Measurements from ENCODE around the gene CACFD1.

Gene CACFD1

GRCh38 chr9:133485531-133486260 is 25.9 kb downstream of the CACFD1 start:
- DNase-seq: peak; percentile 64

GRCh38 chr9:133487331-133487725 is 27.6 kb downstream of the CACFD1 start:
- DNase-seq: no peak

- no peak for DNase-seq
Observed at GRCh38 chr9:133488686-133489252, 29.0 kb downstream of the CACFD1 start.

GRCh38 chr9:133489253-133490190 is 29.7 kb downstream of the CACFD1 start:
- no peak for DNase-seq

GRCh38 chr9:133490201-133490681 is 30.5 kb downstream of the CACFD1 start:
- DNase-seq: no peak

DNA sequence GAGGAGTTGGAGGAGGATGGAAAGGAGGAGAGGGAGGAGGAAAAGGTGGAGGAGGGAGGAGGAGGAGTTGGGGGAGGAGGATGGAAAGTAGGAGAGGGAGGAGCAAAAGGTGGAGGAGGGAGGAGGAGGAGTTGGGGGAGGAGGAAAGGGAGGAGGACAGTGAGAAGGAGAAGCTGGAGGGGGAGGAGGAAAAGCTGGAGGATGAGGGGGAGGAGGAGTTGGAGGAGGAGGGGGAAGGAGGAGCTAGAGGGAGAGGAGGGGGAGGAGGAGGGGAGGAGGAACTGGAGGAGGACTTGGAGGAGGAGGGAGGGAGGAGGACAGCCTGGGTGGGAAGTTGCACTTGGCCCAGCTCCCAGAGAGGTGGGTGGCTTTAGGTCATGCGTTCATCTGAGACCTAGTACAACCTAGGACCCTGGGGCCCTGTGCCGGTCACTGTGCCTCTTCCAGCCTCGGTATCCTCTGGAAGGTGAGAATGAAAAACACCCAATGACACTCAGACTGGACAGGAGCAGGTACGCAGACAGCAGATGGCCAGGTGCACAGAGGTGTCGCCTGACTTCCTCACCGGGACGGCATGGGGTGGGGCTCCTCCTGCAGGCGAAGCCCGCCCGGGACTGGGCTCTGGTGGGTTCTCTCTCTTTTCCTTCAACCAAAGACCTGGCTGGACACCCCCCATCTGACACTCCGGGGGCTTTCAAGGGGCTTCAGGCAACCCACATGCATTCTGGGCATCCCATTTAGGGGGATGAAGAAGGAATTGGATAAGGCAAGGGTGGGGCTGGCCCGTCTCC is 31.3 kb downstream of the CACFD1 start:
- DNase-seq: no peak

- no peak for DNase-seq
Observed at GRCh38 chr9:133491656-133491925, 31.8 kb downstream of the CACFD1 start.

GRCh38 chr9:133492061-133493021 is 32.6 kb downstream of the CACFD1 start:
- DNase-seq: no peak

DNA sequence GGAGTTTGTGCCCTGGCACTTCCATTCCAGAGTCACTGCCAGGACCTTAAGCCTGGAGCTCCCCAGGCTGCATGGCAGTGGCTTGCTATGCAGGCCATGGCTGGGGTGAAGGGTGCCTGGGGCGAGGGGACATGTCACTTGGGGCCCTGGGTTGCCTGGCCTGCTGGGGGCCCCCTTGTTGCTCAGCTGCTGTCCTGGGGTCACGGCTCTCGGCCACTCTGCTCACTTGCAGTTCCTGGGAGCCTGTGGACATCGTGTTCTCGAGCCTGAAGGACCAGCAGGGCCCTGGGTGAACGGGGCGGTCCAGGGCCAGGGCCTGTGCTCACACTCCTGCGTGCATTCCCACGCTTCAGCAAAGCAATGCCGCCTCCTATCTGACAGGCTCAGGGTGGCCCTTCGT is 33.6 kb downstream of the CACFD1 start:
- no peak for DNase-seq

GRCh38 chr9:133493845-133494540 is 34.2 kb downstream of the CACFD1 start:
- DNase-seq: no peak

DNA sequence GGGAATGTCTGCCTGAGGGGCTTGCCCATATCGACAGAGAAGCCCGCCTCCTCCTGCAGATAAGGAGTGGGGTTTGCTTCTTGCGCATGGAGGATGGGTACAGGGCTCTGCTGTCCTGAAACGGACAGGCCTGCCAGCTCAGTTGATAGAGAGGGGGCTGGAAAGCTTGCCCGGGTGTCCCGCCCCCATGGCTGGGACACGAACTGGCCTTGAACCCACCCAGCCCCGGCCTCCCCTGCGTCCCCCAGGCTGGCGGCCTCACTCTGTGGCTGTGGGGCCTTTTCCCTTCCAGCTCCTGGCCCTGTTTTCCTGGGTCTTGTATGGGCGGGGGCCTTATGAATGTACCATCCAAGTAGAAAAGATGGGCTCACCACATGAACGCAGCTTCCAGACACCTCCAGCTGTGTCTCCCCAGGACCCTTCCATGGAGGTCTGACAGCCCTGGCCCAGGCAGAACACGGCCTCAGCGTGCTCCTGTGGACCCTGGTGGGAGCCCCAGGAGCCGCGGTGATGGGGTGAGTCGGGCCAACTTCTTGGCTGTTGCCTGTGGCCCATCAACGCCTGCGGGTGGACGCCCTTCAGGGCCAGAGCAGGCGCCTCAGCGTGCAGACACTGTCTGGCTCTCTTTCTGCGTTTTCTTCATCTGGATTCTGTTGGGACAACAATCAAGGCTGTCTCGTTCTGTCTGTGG is 35.0 kb downstream of the CACFD1 start:
- DNase-seq: no peak

GRCh38 chr9:133495327-133496293 is 35.8 kb downstream of the CACFD1 start:
- no peak for DNase-seq

DNA sequence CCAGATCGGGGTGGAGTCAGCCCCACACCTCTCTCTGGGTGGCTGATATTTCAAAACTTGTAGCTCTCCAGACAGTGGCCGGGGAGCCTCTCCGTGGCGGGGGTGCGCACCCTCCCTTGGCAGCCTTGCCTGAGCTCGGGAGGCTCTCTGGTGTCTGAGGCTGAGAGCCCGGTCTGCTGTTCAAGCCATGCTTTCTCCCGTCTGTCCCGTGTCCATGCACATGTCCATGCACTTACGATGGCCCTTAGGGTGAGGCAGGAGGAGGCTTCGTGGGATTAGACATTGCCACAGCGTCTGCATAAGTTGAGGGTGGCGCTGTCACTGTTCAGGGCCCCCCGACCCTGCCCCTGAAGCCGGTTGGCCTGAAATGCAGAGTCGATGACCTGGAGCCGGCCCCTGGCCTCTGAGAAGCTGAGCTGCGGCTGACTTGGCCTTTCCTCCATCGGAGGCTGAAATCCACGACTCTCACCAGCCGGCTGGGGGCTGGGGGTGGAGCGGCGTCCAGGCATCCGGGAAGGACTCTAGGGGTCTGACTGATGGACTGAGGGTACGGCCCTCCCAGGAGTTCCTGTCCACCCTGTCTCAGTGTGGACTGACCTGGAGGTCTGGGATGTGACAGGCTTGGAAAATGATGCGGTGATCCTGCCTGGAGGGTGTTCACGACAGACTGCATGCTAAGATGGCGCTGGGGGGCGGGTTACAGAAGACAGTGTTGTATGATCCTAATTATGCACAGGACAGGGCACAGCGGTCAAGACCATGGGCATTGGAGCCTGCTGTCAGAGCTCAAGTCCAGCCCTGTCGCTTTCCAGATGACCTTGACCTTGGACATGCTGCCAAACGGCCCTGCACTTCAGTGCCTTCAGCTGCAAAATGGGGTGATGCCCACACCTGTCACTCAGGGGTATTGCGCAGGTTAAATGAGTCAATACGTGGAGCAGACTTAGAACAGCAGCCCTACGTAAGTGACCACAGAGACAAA is 37.4 kb downstream of the CACFD1 start:
- DNase-seq: no peak

DNA sequence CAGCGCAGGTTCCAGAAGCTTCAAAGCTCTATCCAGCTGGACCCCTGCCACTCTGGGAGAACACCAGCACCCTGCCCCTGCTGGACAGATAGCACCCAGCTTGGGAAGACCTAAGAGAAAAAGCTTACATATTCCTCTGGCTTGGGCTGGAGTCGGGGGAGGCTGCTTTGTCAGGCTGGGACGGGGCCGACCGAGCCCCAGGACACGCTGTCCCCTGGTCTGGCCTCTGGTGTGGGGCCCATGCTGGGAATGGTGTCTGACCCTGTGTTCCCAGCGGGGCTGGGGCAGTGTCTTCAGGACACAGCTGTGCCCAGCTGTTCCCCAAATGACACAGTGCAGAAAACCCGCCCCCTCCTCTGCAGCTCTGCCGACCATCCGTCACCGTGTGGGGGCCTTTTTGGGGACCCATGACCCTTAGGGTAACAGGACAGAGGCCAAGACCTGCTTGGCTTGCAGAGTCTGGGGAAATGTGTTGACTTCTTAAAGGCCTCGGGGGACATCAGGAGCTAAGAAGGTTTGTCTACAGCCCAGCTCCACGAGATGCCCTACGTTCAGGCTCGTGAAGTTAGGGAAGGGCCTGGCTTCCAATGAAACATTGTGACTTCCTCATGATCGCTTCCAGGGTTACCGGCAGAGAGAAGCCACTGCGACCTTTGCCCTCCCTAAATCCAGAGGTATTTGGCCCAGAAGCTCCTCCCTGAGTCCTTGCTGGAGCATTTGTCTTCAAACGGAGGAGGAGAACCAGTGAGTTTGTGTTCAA is 39.5 kb downstream of the CACFD1 start:
- no peak for DNase-seq

- DNase-seq: no peak
Observed at GRCh38 chr9:133499892-133500270, 40.1 kb downstream of the CACFD1 start.

- DNase-seq: no peak
Observed at GRCh38 chr9:133502112-133502511, 42.3 kb downstream of the CACFD1 start.

DNA sequence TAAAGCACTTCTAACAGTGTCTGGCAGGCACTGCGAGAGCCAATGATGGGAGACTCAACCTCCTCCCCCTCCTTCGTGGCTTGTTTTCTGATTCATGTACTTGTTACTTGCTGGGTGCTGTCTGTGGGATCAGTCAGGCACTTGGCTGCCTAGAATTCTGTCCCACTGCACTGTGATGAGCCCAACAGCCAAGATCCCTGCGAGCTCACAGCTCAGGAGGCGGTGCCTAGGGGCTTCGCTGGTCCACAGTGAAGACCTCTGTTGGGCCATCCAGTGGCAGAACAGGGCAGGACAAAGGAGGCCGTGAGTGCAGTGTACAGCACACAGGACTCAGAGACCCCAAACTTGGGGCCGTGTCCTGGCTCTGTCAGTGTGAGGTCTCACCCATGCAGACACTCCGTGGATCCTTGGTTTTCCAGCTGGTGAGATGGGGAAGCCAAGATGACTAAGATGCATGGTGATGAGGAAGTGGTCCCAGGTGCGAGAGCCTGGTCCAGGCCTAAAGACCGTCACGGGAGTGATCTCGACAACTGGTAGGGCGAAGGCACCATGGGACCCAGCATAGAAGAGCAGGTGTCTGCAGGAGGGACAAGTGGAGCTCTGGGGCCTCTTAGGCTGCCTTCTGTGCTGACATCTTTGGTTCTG is 45.5 kb downstream of the CACFD1 start:
- DNase-seq: no peak
